Ectodermal cell (in vitro differentiated cells): ENCODE data around the gene SLC25A12.
"Not testable (repeated sequence)": the region's sequence is repeated elsewhere in the genome, so short reads cannot be mapped to it uniquely, and the experiment has no call there.

ENCODE experiments used
- H3K27ac ChIP-seq: 2 replicates; pipeline ENCODE4 v1.7.0; 2013; ENCODE audit warnings: mild to moderate bottlenecking, low read depth, low read length; ENCODE audit not compliant: insufficient read depth, poor library complexity, severe bottlenecking
- H3K27me3 ChIP-seq: 2 replicates; pipeline ENCODE4 v1.7.0; 2013; ENCODE audit warnings: mild to moderate bottlenecking, low read length; ENCODE audit not compliant: insufficient read depth, control insufficient read depth, poor library complexity, severe bottlenecking
- H3K36me3 ChIP-seq: one replicate; pipeline ENCODE4 v1.7.0; 2013; ENCODE audit warnings: low read length; ENCODE audit not compliant: control insufficient read depth, insufficient read depth
- H3K4me1 ChIP-seq: one replicate; pipeline ENCODE4 v1.7.0; 2013; ENCODE audit warnings: low read length; ENCODE audit not compliant: control insufficient read depth, insufficient read depth
- H3K4me3 ChIP-seq: 2 replicates; pipeline ENCODE4 v1.7.0; 2013; ENCODE audit warnings: low read depth, low read length, control low read depth; ENCODE audit not compliant: insufficient read depth
- H3K9me3 ChIP-seq: 2 replicates; pipeline ENCODE4 v1.7.0; 2013; ENCODE audit warnings: mild to moderate bottlenecking, low read length, moderate library complexity; ENCODE audit not compliant: control insufficient read depth
- WGBS, 2 experiments: methylation state at CpG; one replicate each; pipeline ENCODE4 v1.1.7; 2013; ENCODE audit warnings: missing lambda C conversion rate in 2 of 2; 5-methylcytosine and 5-hydroxymethylcytosine counted together

SLC25A12 gene

DNA sequence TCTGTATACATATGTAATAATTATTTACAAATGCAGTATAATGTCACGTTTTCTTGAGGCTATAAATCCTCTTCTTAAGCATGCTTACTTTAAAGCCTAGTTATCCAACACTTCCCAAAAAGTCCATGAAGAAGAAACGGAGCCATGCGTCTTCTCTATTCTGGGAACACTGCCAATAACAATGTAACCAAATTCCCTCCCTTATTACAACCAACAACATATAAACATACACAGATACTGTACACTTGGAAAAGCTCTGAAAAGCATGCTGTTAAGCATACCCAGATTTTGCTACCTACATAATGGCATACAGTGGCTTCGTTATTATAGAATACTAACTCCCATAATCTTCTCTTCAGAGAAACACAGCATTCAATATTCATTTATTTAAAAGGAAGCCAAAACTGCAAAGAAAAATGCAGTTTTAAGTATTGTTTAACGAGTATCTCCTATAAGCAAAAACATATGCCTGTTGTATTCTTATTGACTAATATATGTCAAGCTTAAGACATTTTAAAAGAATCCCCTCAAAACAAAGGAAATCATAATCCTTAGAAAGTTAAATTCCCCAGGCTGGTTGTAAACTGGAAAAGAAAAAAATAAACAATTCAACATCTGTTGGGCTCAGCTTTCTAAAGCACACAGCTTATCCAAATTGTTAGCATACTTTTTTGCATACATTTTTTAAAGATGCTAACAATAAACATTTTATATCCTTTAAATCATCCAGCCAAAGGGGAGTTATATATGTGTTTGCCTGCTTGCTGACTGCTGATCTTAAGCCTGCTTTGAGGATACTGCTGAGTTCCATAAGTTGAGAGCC lies 83.4 kb downstream of the SLC25A12 start:
- Histone ChIP-seq H3K4me1 (no peaks in the 10 kb centered on the region), H3K36me3 (no peaks in the 10 kb centered on the region), H3K27me3 (no peaks in the 10 kb centered on the region), H3K4me3 (no peak overlapping the region), H3K27ac (no peak overlapping the region), H3K9me3 (no peaks in the 10 kb centered on the region)
- 92 to 95% methylated on average over 4 of the region's 5 CpGs for WGBS, 2 experiments

DNA sequence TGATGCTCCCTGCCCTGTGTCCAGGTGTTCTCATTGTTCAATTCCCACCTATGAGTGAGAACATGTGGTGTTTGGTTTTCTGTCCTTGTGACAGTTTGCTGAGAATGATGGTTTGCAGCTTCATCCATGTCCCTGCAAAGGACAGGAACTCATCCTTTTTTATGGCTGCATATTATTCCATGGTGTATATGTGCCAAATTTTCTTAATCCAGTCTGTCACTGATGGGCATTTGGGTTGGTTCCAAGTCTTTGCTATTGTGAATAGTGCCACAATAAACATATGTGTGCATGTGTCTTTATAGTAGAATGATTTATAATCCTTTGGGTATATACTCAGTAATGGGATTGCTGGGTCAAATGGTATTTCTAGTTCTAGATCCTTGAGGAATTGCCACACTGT lies 85.2 kb downstream of the SLC25A12 start:
- H3K4me3 ChIP-seq, H3K9me3 ChIP-seq, H3K36me3 ChIP-seq, H3K4me1 ChIP-seq, H3K27me3 ChIP-seq, H3K27ac ChIP-seq: not testable (repeated sequence)

DNA sequence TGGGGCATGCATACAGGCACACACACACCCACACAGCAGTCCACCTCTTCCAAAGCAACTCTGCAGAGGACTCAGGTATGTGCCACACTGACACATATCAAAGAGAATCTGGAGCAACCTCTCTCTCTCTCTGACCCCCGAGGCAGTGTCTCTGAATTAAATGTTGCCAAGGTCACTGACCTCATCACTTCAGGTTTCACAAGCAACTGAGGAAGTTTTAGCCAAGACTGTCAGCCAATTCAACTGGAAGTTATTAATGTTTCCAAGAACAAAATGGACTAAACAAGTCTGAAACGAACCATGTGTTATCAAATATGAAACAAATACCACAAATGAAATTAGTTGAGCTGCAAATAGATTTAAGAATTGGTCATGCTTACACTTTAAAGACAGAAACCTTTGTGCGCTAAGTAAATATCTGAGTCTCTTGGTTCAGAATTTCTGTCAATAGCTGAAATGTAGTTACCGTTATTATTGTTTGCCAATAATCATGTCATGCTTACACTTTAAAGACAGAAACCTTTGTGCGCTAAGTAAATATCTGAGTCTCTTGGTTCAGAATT lies 86.1 kb downstream of the SLC25A12 start:
- Histone ChIP-seq H3K4me3 (no peak overlapping the region), H3K36me3 (no peaks in the 10 kb centered on the region), H3K9me3 (no peaks in the 10 kb centered on the region), H3K27ac (no peak overlapping the region), H3K4me1 (no peaks in the 10 kb centered on the region), H3K27me3 (no peaks in the 10 kb centered on the region)
- 68 to 81% methylated on average over 2 to 3 of the region's 5 CpGs for WGBS, 2 experiments

DNA sequence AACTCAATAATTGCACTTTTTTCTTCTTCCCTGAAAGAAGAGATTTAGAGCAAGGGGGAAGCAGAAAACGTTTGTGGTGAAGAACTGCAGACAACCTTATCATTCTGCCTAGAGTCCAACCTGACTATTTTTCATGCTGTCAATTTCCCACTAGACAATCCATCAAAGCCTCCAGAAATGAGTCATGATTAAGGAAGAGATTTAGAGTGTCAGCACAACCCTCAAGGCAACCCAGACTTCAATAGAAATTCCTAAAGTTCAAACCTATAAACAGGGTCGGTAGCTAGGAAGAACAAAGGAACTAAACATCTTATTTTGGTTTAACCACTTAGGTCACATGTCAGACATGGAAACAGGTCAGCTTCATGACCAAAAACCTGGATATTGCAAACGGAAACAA lies 86.9 kb downstream of the SLC25A12 start:
- H3K4me1 ChIP-seq = no peaks in the 10 kb centered on the region
- no peaks in the 10 kb centered on the region for H3K27me3 ChIP-seq
- H3K9me3 ChIP-seq = no peaks in the 10 kb centered on the region
- H3K36me3 ChIP-seq = no peaks in the 10 kb centered on the region
- no peak overlapping the region for H3K4me3 ChIP-seq
- H3K27ac ChIP-seq = no peak overlapping the region
- WGBS, 2 experiments = 42 to 51% methylated on average over 3 of the region's 3 CpGs

DNA sequence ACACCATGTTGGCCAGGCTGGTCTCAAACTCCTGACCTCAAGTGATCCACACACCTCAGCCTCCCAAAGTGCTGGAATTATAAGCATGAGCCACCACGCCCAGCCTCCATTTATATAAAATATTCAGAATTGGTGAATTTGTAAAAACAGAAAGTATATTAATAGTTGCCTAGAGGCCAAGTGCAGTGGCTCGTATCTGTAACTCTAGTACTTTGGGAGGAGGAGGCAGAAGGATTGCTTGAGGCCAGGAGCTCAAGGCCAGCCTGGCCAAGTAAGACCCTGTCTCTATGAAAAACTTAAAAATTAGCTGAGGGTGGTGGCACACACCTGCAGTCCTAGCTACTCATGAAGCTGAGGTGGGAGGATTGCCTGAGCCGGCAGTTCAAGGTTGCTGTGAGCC lies 89.6 kb downstream of the SLC25A12 start:
- Histone ChIP-seq H3K4me1 (no peaks in the 10 kb centered on the region), H3K4me3 (no peak overlapping the region), H3K27me3 (no peaks in the 10 kb centered on the region), H3K36me3 (no peaks in the 10 kb centered on the region), H3K27ac (no peak overlapping the region), H3K9me3 (no peaks in the 10 kb centered on the region)
- WGBS, 2 experiments = 94 to 98% methylated on average over 2 to 3 of the region's 3 CpGs

DNA sequence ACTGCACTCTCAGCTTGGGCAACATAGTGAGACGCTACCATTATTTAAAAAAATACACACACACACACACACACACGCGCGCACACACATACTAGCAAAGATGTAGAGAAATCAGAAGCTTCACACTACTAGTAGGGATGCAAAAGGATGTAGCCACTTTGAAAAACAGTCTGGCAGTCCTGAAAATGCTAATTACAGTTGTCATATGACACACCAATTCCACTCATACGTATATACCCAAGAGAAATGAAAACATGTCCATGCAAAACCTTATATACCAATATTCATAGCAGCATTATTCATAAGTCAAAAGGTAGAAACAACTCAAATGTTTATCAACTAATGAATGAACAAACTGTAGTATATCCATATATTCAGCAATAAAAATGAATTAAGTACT lies 90.3 kb downstream of the SLC25A12 start:
- Histone ChIP-seq H3K4me1 (peaks cover 3% of the 10 kb centered on the region), H3K36me3 (no peaks in the 10 kb centered on the region), H3K27me3 (no peaks in the 10 kb centered on the region), H3K9me3 (no peaks in the 10 kb centered on the region), H3K27ac (no peak overlapping the region), H3K4me3 (no peak overlapping the region)
- 78 to 89% methylated on average over 5 of the region's 5 CpGs for WGBS, 2 experiments

DNA sequence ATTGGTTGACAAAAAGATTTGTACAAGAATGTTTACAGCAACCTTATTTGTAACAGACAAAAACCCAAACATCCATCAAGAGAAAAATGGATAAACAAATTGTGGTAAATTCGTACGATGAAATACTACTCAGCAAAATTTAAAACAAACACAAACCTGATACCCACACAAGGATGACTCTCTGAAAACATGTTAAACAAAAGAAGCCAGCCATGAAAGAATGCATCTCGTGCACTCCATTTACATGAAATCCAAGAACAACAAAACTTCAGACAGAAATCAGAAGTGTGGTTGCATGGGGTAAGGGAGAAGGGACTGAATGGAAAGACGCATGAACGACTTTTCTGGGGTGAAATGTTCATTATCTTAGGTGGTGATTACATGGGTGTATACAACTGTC lies 93.4 kb downstream of the SLC25A12 start:
- Histone ChIP-seq H3K27me3 (no peaks in the 10 kb centered on the region), H3K27ac (no peak overlapping the region), H3K4me1 (peaks cover 8% of the 10 kb centered on the region), H3K4me3 (no peak overlapping the region), H3K9me3 (no peaks in the 10 kb centered on the region), H3K36me3 (no peaks in the 10 kb centered on the region)
- WGBS, 2 experiments = 84 to 91% methylated on average over 5 of the region's 5 CpGs

DNA sequence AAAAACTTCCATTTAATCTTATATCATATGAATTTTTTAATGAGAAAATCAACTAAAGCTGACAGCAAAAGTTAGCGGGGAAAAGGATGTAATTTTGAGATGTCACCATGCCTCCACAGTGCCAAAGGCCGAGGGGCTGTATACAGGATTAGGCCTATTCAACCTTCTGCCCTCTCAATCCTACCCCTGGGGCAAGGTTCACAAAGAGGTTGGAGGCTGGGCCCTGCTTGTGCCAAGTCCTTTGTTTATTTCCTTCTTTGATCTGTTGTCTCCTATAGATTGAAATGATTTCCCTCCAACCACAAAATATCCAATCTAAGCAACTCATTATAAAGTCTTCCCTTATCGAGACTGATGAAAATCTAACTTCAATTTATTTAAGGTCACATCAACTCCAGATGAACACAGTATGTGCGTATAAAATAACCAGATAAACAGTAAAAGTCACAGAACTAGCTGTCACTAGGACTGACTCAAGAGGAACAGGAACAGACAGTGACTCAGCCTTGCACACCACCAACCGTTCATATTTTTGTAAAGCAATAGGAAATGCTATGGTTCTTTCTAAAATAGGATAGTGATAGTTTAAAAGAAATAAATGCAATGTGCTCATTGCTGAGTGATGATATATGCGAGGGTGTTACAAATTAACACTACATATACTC lies 95.8 kb downstream of the SLC25A12 start:
- 48 to 57% methylated on average over 5 of the region's 6 CpGs for WGBS, 2 experiments
- peaks cover 27% of the 10 kb centered on the region for H3K4me1 ChIP-seq
- H3K27ac ChIP-seq = peak overlapping the region; percentile 70
- H3K4me3 ChIP-seq = no peak overlapping the region
- no peaks in the 10 kb centered on the region for H3K36me3 ChIP-seq
- H3K27me3 ChIP-seq = no peaks in the 10 kb centered on the region
- no peaks in the 10 kb centered on the region for H3K9me3 ChIP-seq

DNA sequence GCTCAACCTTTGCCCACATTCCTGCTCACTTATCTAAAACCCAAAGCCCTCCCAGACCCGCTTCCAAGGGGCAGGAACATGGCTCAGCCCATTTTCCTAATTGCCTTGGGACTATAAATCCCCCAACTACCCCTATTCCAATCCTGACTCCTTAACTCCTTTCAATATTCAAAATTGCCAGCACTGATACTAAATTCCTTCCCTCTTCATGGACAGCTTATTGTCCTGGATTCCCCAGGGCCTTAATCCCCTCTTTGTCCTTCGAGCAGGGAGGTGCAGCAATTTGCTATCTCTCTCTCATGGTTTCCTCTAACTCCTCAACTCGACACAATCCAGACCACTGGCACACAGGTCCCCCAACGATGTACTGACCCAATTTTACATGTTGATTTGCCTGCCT lies 99.1 kb downstream of the SLC25A12 start:
- H3K4me3 ChIP-seq = no peak overlapping the region
- no peaks in the 10 kb centered on the region for H3K36me3 ChIP-seq
- H3K4me1 ChIP-seq = peaks cover 33% of the 10 kb centered on the region
- WGBS, 2 experiments = 22 to 31% methylated on average over 4 of the region's 4 CpGs
- H3K9me3 ChIP-seq = no peaks in the 10 kb centered on the region
- H3K27ac ChIP-seq = no peak overlapping the region
- no peaks in the 10 kb centered on the region for H3K27me3 ChIP-seq
